ENCODE data around the gene TLCD2.

- TF ChIP-seq USF2 (CRISPR knock-in tag; IDR thresholded peaks at IDR 0.05) (no peak), ZNF121 (CRISPR knock-in tag; IDR thresholded peaks at IDR 0.05) (no peak), JUN (CRISPR knock-in tag; IDR thresholded peaks at IDR 0.05) (no peak), HMGXB4 (CRISPR knock-in tag; IDR thresholded peaks at IDR 0.05) (no peak), NR2C2 (CRISPR knock-in tag; IDR thresholded peaks at IDR 0.05) (no peak), CREB1 (CRISPR knock-in tag; IDR thresholded peaks at IDR 0.05) (no peak), NR3C1 (CRISPR knock-in tag; conservative IDR thresholded peaks at IDR 0.05; ENCODE audit: low read depth) (no peak), SMAD3 (CRISPR knock-in tag; IDR thresholded peaks at IDR 0.05; ENCODE audit: borderline replicate concordance) (no peak), IRF1 (CRISPR knock-in tag; IDR thresholded peaks at IDR 0.05) (no peak)
- TF ChIP-seq, protein P1, sequence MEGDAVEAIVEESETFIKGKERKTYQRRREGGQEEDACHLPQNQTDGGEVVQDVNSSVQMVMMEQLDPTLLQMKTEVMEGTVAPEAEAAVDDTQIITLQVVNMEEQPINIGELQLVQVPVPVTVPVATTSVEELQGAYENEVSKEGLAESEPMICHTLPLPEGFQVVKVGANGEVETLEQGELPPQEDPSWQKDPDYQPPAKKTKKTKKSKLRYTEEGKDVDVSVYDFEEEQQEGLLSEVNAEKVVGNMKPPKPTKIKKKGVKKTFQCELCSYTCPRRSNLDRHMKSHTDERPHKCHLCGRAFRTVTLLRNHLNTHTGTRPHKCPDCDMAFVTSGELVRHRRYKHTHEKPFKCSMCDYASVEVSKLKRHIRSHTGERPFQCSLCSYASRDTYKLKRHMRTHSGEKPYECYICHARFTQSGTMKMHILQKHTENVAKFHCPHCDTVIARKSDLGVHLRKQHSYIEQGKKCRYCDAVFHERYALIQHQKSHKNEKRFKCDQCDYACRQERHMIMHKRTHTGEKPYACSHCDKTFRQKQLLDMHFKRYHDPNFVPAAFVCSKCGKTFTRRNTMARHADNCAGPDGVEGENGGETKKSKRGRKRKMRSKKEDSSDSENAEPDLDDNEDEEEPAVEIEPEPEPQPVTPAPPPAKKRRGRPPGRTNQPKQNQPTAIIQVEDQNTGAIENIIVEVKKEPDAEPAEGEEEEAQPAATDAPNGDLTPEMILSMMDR (IDR thresholded peaks at IDR 0.05): no peak
- TF ChIP-seq, protein P2, sequence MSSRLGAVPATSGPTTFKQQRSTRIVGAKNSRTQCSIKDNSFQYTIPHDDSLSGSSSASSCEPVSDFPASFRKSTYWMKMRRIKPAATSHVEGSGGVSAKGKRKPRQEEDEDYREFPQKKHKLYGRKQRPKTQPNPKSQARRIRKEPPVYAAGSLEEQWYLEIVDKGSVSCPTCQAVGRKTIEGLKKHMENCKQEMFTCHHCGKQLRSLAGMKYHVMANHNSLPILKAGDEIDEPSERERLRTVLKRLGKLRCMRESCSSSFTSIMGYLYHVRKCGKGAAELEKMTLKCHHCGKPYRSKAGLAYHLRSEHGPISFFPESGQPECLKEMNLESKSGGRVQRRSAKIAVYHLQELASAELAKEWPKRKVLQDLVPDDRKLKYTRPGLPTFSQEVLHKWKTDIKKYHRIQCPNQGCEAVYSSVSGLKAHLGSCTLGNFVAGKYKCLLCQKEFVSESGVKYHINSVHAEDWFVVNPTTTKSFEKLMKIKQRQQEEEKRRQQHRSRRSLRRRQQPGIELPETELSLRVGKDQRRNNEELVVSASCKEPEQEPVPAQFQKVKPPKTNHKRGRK (CRISPR knock-in tag; IDR thresholded peaks at IDR 0.05; ENCODE audit: borderline replicate concordance): no peak
- TF ChIP-seq, protein P3, sequence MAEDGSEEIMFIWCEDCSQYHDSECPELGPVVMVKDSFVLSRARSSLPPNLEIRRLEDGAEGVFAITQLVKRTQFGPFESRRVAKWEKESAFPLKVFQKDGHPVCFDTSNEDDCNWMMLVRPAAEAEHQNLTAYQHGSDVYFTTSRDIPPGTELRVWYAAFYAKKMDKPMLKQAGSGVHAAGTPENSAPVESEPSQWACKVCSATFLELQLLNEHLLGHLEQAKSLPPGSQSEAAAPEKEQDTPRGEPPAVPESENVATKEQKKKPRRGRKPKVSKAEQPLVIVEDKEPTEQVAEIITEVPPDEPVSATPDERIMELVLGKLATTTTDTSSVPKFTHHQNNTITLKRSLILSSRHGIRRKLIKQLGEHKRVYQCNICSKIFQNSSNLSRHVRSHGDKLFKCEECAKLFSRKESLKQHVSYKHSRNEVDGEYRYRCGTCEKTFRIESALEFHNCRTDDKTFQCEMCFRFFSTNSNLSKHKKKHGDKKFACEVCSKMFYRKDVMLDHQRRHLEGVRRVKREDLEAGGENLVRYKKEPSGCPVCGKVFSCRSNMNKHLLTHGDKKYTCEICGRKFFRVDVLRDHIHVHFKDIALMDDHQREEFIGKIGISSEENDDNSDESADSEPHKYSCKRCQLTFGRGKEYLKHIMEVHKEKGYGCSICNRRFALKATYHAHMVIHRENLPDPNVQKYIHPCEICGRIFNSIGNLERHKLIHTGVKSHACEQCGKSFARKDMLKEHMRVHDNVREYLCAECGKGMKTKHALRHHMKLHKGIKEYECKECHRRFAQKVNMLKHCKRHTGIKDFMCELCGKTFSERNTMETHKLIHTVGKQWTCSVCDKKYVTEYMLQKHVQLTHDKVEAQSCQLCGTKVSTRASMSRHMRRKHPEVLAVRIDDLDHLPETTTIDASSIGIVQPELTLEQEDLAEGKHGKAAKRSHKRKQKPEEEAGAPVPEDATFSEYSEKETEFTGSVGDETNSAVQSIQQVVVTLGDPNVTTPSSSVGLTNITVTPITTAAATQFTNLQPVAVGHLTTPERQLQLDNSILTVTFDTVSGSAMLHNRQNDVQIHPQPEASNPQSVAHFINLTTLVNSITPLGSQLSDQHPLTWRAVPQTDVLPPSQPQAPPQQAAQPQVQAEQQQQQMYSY (CRISPR knock-in tag; IDR thresholded peaks at IDR 0.05): no peak
Observed at GRCh38 chr17:1725642-1726511, 15.7 kb upstream of the TLCD2 start.

Data from WTC11 (cell line).